GM19238 (cell line): ENCODE measurements around the gene P4HA2.
"Not testable (repeated sequence)": the region's sequence is repeated elsewhere in the genome, so short reads cannot be mapped to it uniquely, and the experiment has no call there.

ENCODE experiments used
- DNase-seq: peaks from one replicate; pipeline ENCODE4 v3.0.0; 2011; ENCODE audit warnings: low spot score; ENCODE audit not compliant: insufficient read length

P4HA2 gene

DNA sequence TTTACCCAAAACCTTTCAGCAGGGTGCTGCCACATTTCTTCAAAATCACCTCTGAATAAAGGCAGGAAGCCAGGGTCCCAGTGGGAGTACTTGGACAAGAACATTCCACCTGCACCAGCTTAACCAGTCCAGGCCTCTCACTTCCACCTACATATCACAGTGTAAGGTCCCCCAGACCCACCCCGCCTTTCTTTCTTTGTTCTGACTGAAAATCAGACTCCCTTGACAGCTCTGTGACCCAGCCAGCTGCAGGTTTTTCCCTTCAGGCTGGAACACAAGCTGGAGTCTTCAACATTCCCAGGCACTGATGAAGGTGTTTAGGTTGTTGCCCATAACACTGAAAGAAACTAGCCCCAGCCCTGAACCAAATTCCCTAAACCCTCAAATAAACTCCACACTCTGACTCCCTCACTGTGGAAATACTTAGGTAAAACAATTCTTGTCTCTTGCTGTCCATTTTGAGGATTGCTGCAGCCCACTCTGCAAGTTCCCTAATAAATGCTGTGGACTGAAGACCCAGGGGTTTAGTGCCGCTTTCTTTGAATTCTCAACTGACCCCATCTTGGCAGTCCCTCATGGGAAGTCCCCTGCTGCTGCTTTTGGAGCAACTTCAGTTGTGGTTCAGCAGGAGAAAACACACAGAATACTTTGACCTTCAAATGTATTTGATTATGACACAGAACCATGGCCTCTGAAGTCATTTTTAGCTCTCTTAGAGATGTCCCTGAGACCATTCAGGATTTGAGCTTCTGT is 24.8 kb downstream of the P4HA2 start:
- no peak for DNase-seq

GRCh38 chr5:132199116-132199680 is 28.5 kb downstream of the P4HA2 start:
- DNase-seq, result no peak

GRCh38 chr5:132198571-132198970 is 29.1 kb downstream of the P4HA2 start:
- DNase-seq, result no peak

DNA sequence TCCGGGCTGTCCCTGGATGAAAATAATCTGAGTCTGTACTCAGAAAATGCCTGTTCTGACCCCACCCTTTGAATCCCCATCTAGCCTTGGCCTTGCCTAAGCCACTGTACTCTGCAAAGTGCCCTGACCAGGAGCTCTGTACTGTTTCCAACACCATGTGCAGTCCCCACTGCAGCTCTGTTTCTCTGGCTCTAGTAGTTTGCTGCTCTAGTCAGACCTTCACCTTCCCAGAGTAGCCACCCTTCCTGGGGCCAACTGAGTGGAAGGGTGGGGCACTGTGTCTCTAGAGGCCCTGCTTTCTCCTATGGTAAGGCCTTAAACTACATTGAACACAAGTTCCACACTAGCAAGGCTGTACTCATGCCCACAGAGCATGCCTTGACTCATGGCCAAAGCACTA is 31.9 kb downstream of the P4HA2 start:
- DNase-seq, result no peak

DNA sequence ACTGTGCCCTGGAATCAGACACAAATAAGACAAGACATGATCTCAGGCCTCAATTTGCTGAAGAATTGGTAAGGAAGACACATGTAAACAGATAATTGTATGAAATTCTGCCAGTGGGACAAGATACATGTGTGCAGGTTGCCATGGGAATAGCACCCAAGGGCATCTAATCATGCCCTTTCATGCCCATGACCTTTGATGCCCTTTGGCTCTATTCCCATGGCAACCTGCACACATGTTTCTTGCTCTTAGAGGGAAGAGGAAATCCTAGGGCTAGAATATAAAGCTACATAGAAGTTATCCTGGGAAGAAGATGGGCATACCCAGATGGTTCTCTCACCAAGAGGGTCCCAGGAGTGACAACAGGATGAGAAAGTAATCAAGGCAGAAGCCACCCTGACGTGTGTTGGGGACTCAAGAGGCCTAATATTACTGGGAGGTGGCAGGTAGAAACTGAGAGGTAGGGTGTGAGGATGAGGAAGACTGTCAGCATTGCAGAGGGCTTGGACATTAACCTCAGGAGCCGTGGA is 34.4 kb downstream of the P4HA2 start:
- DNase-seq, result no peak

- peak; percentile 25 for DNase-seq
Observed at GRCh38 chr5:132190161-132190817, 37.4 kb downstream of the P4HA2 start.

GRCh38 chr5:132184588-132184987 is 43.1 kb downstream of the P4HA2 start:
- DNase-seq, result no peak

- no peak for DNase-seq
Observed at GRCh38 chr5:132183723-132184122, 43.9 kb downstream of the P4HA2 start.

- DNase-seq, result no peak
Observed at GRCh38 chr5:132182359-132183040, 45.2 kb downstream of the P4HA2 start.

GRCh38 chr5:132181011-132181629 is 46.5 kb downstream of the P4HA2 start:
- no peak for DNase-seq

DNA sequence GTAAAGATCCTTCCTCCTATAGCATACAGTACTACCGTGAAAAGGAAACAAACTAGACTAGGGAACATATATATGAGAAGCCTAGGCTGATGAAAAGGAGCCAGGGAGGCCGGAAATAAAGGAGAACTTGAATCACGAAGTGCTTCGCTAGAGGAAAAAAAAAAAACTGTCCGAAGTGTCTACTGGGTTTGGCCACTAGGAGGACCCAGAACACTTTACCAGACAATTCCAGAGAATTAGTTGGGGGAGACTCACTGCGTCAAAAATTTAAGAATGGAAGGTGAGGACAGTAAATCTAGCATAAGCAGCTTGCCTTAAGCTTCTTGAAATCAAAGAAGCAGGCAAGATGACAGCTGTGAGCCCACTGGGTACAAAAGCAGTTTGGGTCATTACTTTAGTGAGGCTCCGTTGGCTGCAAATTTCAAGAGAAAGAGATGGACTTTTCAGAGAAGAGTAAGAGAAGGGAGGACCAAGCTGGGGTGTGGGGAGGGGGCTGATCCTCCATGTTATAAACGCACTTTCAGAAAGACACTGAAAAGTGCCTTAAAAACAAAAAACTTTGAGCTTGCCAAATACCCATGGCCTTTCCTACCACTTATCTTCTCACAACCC is 47.4 kb downstream of the P4HA2 start:
- no peak for DNase-seq

DNA sequence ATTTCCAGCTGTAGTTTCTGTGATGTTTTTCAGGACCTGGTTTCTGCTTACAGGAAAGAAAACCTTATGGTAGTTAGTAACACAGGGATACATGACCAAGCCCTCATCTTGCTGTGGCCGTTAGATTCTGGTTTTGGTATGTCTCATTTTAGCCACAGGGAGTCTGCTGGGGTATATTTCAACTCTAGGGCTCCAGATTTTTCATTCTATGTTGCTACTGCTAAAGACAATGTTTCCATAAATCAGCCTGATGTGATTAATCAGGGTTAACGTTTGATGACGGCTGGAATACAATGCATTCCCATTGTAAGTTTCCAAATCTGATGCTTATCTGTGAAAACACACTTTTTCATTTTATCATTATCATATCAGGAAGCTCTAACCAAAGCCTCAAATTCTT is 48.2 kb downstream of the P4HA2 start:
- no peak for DNase-seq

DNA sequence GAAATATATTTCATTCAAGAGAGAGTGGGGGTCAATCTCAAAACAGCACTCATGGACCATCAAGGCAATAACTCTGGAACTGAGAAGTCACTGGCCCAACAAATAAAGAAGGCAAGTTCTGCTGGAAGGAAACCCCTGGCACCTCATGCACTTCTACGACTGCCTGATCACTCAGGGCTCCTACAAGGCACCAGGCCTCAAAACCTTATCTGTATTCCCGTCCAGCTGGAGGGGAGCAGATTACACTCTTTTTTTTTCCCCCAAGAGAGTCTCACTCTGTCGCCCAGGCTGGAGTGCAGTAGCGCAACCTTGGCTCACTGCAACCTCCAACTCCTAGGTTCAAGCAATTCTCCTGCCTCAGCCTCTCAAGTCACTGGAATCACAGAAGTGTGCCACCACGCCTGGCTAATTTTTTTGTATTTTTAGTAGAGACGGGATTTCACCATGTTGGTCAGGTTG is 49.9 kb downstream of the P4HA2 start:
- no peak for DNase-seq

DNA sequence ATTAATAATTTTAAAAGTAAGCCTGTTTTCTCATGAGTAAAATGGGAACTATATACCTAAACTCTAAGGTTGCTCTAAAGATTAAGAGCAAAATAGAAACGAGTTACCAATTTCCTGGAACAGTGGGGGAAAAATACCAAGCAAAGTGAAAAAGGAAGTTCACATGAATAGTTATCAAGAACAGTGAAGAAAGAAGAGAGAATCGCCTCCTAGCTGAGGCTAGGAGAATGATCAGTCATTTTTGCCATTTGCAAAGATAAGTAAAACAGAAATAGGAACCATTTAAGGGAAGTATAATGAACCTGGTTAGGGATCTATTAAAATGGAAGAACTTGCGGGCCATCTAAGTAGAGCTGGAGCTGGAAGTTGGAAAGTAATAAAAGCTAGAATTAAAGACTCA is 50.7 kb downstream of the P4HA2 start:
- DNase-seq, result no peak

DNA sequence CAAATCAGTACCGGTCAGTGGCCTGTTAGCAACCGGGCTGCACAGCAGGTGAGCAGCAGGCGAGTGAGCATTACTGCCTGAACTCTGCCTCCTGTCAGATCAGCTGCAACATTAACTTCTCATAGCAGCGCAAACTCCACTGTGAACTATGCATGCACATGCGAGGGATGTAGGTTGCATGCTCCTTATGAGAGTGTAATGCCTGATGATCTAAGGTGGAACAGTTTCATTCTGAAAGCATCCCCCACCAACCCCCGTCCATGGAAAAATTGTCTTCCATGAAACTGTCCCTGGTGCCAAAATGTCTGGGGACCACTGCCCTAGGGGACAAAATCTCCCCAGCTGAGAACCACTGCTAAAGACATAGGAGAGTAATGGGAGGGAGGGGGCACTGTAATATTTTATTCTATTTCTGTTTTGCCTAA is 51.1 kb downstream of the P4HA2 start:
- DNase-seq, result no peak

GRCh38 chr5:132162945-132163344 is 64.7 kb downstream of the P4HA2 start:
- DNase-seq, result no peak

DNA sequence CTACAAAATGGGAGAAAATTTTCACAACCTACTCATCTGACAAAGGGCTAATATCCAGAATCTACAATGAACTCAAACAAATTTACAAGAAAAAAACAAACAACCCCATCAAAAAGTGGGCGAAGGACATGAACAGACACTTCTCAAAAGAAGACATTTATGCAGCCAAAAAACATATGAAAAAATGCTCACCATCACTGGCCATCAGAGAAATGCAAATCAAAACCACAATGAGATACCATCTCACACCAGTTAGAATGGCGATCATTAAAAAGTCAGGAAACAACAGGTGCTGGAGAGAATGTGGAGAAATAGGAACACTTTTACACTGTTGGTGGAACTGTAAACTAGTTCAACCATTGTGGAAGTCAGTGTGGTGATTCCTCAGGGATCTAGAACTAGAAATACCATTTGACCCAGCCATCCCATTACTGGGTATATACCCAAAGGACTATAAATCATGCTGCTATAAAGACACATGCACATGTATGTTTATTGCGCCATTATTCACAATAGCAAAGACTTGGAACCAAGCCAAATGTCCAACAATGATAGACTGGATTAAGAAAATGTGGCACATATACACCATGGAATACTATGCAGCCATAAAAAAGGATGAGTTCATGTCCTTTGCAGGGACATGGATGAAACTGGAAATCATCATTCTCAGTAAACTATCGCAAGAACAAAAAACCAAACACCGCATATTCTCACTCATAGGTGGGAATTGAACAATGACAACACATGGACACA is 65.9 kb downstream of the P4HA2 start:
- not testable (repeated sequence) for DNase-seq

DNA sequence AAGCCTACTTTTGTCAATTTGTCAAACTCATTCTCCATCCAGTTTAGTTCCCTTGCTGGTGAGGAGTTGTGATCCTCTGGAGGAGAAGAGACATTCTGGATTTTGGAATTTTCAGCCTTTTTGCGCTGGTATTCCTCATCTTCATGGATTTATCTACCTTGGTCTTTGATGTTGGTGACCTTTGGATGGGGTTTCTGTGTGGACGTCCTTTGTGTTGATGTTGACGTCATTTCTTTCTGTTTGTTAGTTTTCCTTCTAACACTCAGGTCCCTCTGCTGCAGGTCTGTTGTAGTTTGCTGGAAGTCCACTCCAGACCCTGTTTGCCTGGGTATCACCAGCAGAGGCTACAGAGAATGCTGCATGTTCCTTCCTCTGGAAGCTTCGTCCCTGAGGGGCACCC is 71.2 kb downstream of the P4HA2 start:
- DNase-seq, result no peak

DNA sequence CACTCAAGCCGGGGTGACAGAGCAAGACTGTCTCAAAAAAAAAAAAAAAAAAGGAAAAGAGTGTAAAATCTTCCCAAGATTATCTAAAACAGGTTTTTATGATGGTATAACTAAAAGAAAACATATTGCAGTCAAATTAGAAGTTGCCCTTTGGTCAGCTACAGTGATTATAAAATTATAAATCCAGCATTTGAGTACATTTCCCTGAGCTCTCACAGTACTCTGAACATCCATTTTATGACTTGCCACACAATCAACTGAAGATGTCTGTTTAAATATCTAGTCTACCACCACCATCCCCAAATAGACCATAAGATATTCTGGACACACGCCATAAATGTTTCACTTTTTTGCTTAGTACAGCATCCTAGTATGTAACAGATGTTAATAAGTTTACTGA is 77.1 kb downstream of the P4HA2 start:
- DNase-seq, result no peak

- DNase-seq, result no peak
Observed at GRCh38 chr5:132147663-132148062, 80.0 kb downstream of the P4HA2 start.
